SK-N-SH (cell line): ENCODE data around the gene GPR87. TPM values are rescaled to one million over a fixed set of nuclear protein-coding genes. Genes with fewer than 3 reads are reported as not detected.

Source experiments
- CTCF ChIA-PET: fragments of 300-600, 350-600 bp; formaldehyde crosslinking; extraction: SDS; loops from one replicate; lab custom pipeline; 2021; lab: Yijun Ruan, JAX
- POLR2A ChIA-PET: fragments of 350-600 bp; sonication (Branson Sonifier 250); formaldehyde crosslinking; extraction: SDS; loops from one replicate; lab custom pipeline; 2020; ENCODE audit warnings: antibody characterized with exemption, inconsistent platforms; lab: Yijun Ruan, JAX
- DNase-seq: peaks from one replicate; pipeline ENCODE4 v3.0.0; 2012
- H2AFZ ChIP-seq: fragments of 200-600 bp; sonication (generic); 2 replicates; pipeline ENCODE4 v1.8.1; 2016; ENCODE audit warnings: antibody characterized with exemption, mild to moderate bottlenecking, low read depth
- H3F3A ChIP-seq: fragments of 200-600 bp; sonication (generic); replicated peaks from 2 replicates; pipeline ENCODE3; 2016; ENCODE audit warnings: antibody characterized with exemption, mild to moderate bottlenecking; ENCODE audit not compliant: insufficient read depth
- H3K27ac ChIP-seq, 2 experiments: fragments of 200-500 bp in 1 of 2; fragments of 200-600 bp in 1 of 2; sonication (Bioruptor generic) in 1 of 2; sonication (generic), shearing (Covaris generic) in 1 of 2; 2 replicates each; pipeline versions ENCODE4 v1.5.1 to v1.6.1; 2014 to 2016; ENCODE audit warnings: low read depth in 2 of 2, inconsistent platforms in 1 of 2, low read length in 1 of 2, mild to moderate bottlenecking in 1 of 2, mixed read lengths in 1 of 2
- H3K27me3 ChIP-seq: fragments of 200-600 bp; sonication (generic), shearing (Covaris generic); 2 replicates; pipeline ENCODE4 v1.6.1; 2016; ENCODE audit warnings: mixed run types; ENCODE audit not compliant: insufficient read depth
- H3K36me3 ChIP-seq, 2 experiments: fragments of 200-500 bp in 1 of 2; fragments of 200-600 bp in 1 of 2; sonication (Bioruptor generic) in 1 of 2; sonication (generic) in 1 of 2; replicated peaks in 1 of 2; 2 replicates each; pipeline versions ENCODE3 to v1.5.1; 2014 to 2016; ENCODE audit warnings: low read length in 1 of 2, mild to moderate bottlenecking in 1 of 2; ENCODE audit not compliant: insufficient read depth in 2 of 2, control insufficient read depth in 1 of 2
- H3K4me1 ChIP-seq, 2 experiments: fragments of 200-500 bp in 1 of 2; fragments of 200-600 bp in 1 of 2; sonication (Bioruptor generic) in 1 of 2; sonication (generic), shearing (Covaris generic) in 1 of 2; 2 replicates each; pipeline versions ENCODE4 v1.5.1 to v1.6.1; 2014 to 2016; ENCODE audit warnings: low read depth in 1 of 2, low read length in 1 of 2, mixed run types in 1 of 2; ENCODE audit not compliant: insufficient read depth in 2 of 2, control insufficient read depth in 1 of 2
- H3K4me2 ChIP-seq: fragments of 200-600 bp; sonication (generic), shearing (Covaris generic); 2 replicates; pipeline ENCODE4 v1.6.1; 2017; ENCODE audit warnings: mixed run types
- H3K4me3 ChIP-seq, 2 experiments: fragments of 200-500 bp in 1 of 2; fragments of 200-600 bp in 1 of 2; sonication (Bioruptor generic) in 1 of 2; sonication (generic), shearing (Covaris generic) in 1 of 2; 2 replicates each; pipeline versions ENCODE4 v1.5.1 to v1.8.1; 2014 to 2016; ENCODE audit warnings: low read depth in 2 of 2, inconsistent platforms in 1 of 2, low read length in 1 of 2, mild to moderate bottlenecking in 1 of 2, mixed read lengths in 1 of 2, moderate library complexity in 1 of 2
- H3K79me2 ChIP-seq: fragments of 200-600 bp; sonication (generic); 2 replicates; pipeline ENCODE4 v1.8.1; 2017; ENCODE audit warnings: mild to moderate bottlenecking; ENCODE audit not compliant: insufficient read depth
- H3K9ac ChIP-seq: fragments of 200-600 bp; sonication (generic); 2 replicates; pipeline ENCODE4 v1.6.1; 2017; ENCODE audit warnings: mixed run types
- H3K9me2 ChIP-seq: fragments of 200-600 bp; sonication (generic); 2 replicates; pipeline ENCODE4 v1.6.1; 2017; ENCODE audit warnings: mixed run types
- H3K9me3 ChIP-seq: fragments of 200-600 bp; sonication (generic); 2 replicates; pipeline ENCODE4 v1.6.1; 2017; ENCODE audit warnings: mixed run types, mild to moderate bottlenecking, moderate library complexity
- H4K20me1 ChIP-seq: fragments of 200-600 bp; sonication (generic); 2 replicates; pipeline ENCODE4 v1.6.1; 2017; ENCODE audit warnings: mild to moderate bottlenecking, mixed run types; ENCODE audit not compliant: insufficient read depth
- CHD2 ChIP-seq: fragments of 150-350 bp; IDR thresholded peaks from 2 replicates; pipeline ENCODE4 v1.6.1; 2018; ENCODE audit warnings: low read length; ENCODE audit not compliant: partially characterized antibody
- ELF1 ChIP-seq: IDR thresholded peaks from 2 replicates; pipeline ENCODE4 v1.4.0; 2012
- EZH2phosphoT487 ChIP-seq: fragments of 200-600 bp; sonication (generic); IDR thresholded peaks from 2 replicates; pipeline ENCODE4 v1.6.1; 2017; ENCODE audit warnings: low read depth, mixed run types, mild to moderate bottlenecking, antibody characterized with exemption, moderate library complexity, borderline replicate concordance
- FOSL2 ChIP-seq: IDR thresholded peaks from 2 replicates; pipeline ENCODE4 v1.4.0; 2012; ENCODE audit warnings: low read depth, mild to moderate bottlenecking, moderate library complexity, borderline replicate concordance
- GABPA ChIP-seq: IDR thresholded peaks from 2 replicates; pipeline ENCODE4 v1.4.0; 2012; ENCODE audit warnings: low read depth, mild to moderate bottlenecking
- GATA2 ChIP-seq: sonication (generic); formaldehyde crosslinking; IDR thresholded peaks from 2 replicates; pipeline ENCODE4 v1.5.0; 2020; ENCODE audit warnings: mild to moderate bottlenecking, missing genetic modification reagents
- JUND ChIP-seq: IDR thresholded peaks from 2 replicates; pipeline ENCODE4 v1.4.0; 2012
- MEF2A ChIP-seq: IDR thresholded peaks from 2 replicates; pipeline ENCODE4 v1.4.0; 2012; ENCODE audit warnings: low read depth, borderline replicate concordance
- NRF1 ChIP-seq: IDR thresholded peaks from 2 replicates; pipeline ENCODE4 v1.6.1; 2012; ENCODE audit warnings: low read depth, mild to moderate bottlenecking, low read length
- RAD21 ChIP-seq: IDR thresholded peaks from 2 replicates; pipeline ENCODE4 v1.6.1; 2012; ENCODE audit warnings: mild to moderate bottlenecking, low read length
- RCOR1 ChIP-seq: fragments of 150-350 bp; IDR thresholded peaks from 2 replicates; pipeline ENCODE4 v1.6.1; 2017; ENCODE audit warnings: antibody characterized with exemption, low read length
- RXRA ChIP-seq: IDR thresholded peaks from 2 replicates; pipeline ENCODE4 v1.4.0; 2012; ENCODE audit warnings: low read depth, mild to moderate bottlenecking, borderline replicate concordance
- SIN3A ChIP-seq: IDR thresholded peaks from 2 replicates; pipeline ENCODE4 v1.6.1; 2012; ENCODE audit warnings: low read depth, mild to moderate bottlenecking, low read length, moderate library complexity, borderline replicate concordance
- SMC3 ChIP-seq: IDR thresholded peaks from 2 replicates; pipeline ENCODE4 v1.6.1; 2012; ENCODE audit warnings: low read depth, low read length, improper control_type of control experiment
- TAF1 ChIP-seq: IDR thresholded peaks from 2 replicates; pipeline ENCODE4 v1.6.1; 2012; ENCODE audit warnings: low read depth, mild to moderate bottlenecking, low read length, moderate library complexity, borderline replicate concordance
- TCF12 ChIP-seq: IDR thresholded peaks from 2 replicates; pipeline ENCODE4 v1.4.0; 2012
- WGBS: methylation state at CpG from one replicate; pipeline ENCODE4 v1.1.6; 2017; ENCODE audit warnings: low lambda C conversion rate; 5-methylcytosine and 5-hydroxymethylcytosine counted together
- polyA plus RNA-seq, 3 experiments: library from polyadenylated mRNA; depleted of rRNA; stranded (reverse); fragments of >200 nt; gene quantifications; 2 replicates each; pipeline ENCODE4 v1.2.3, GENCODE V29; 2012
- TF ChIP-seq, protein P1 (sequence below): fragments of 200-600 bp; sonication (generic); IDR thresholded peaks from 2 replicates; pipeline ENCODE4 v1.6.1; 2017; ENCODE audit warnings: antibody characterized with exemption, mild to moderate bottlenecking, moderate library complexity
- TF ChIP-seq, protein P2 (sequence below): fragments of 150-350 bp; IDR thresholded peaks from 2 replicates; pipeline ENCODE4 v1.6.1; 2017; ENCODE audit warnings: antibody characterized with exemption, low read length, low read depth, borderline replicate concordance

Gene GPR87
- polyA plus RNA-seq, 1 of the 3 experiments (the other 2 are of a cell fraction) = 2.3 TPM

DNA sequence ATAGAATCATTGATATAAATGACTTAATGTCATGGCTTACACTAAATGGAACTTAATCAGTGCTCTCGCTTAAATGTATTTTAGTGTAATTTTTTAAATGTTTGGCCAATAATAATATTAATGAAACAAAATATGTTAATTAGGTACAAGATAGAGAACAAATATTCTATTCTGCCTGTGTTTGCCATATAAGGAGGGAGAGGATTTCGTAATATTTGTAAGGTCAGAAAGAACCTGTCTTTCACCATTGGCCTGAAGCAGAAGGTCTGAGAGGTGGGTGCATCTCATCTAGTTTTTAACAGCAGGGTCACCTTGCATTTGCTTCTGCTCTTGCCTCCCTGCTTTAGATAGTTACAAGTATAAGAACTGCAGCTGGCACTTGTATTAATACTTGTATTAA, 2.5 kb downstream of the GPR87 start:
- Histone ChIP-seq H3K36me3 (no peaks in the 10 kb centered on the region), H3K9ac (no peak overlapping the region), H3K4me2 (no peak overlapping the region), H3K9me3 (no peaks in the 10 kb centered on the region; the same call in 1 of the 2 replicates), H3F3A (no peaks in the 10 kb centered on the region), H3K4me1 (peaks cover 0 to 9% of the 10 kb centered on the region in 2 experiments; a peak in 2 of 4 replicates), H3K79me2 (no peaks in the 10 kb centered on the region), H3K9me2 (no peaks in the 10 kb centered on the region), H3K4me3 (no peak overlapping the region), H3K27me3 (no peaks in the 10 kb centered on the region), H2AFZ (no peak overlapping the region), H4K20me1 (no peaks in the 10 kb centered on the region), H3K27ac (no peak overlapping the region)
- ChIA-PET POLR2A (no interaction called here), CTCF (interaction anchor here (0.7 kb wide), 1 partner anchor 14 kb away, joined by 3 read pairs; no protein-coding TSS in a partner anchor)
- WGBS = 67% methylated on average over 2 of the region's 2 CpGs
- no peak for DNase-seq
- TF ChIP-seq TCF12 (no peak), TAF1 (no peak), GABPA (no peak), GATA2 (CRISPR knock-in tag) (no peak), RXRA (no peak), RAD21 (no peak), RCOR1 (no peak), EZH2phosphoT487 (no peak), SIN3A (no peak), SMC3 (no peak), MEF2A (no peak), NRF1 (no peak)

DNA sequence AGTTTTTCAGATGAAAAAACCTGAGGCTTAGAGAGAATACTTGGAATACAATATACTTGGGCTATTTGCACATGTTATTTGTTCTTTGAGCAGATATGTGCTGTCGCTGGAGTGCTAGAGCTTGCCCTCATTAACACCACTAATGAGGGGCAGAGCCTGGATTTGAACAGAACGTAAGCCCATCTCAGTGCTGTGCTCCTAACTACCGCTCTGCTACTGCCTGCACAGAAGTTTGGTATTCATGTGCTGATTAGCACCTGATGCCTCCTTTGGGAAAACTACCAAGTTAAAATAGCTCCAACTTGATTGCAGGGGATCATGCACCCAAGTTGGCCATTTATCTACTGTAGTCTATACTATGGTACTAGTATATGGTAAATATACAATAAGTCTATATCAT, 3.6 kb downstream of the GPR87 start:
- ChIA-PET POLR2A (no interaction called here), CTCF (interaction anchor here (0.9 kb wide), 1 partner anchor 16 kb away, joined by 3 read pairs; no protein-coding TSS in a partner anchor)

More for the DNA sequence above, 3.6 kb downstream of the GPR87 start:
- DNase-seq = no peak
- Histone ChIP-seq H4K20me1 (no peaks in the 10 kb centered on the region), H3K27me3 (no peaks in the 10 kb centered on the region), H3K4me3 (no peak overlapping the region), H3K36me3 (no peaks in the 10 kb centered on the region), H3K4me2 (no peak overlapping the region), H2AFZ (no peak overlapping the region), H3F3A (no peaks in the 10 kb centered on the region), H3K9me2 (no peaks in the 10 kb centered on the region), H3K4me1 (no peaks in the 10 kb centered on the region; a peak in 1 of 4 replicates), H3K27ac (no peak overlapping the region), H3K79me2 (no peaks in the 10 kb centered on the region), H3K9ac (no peak overlapping the region), H3K9me3 (no peaks in the 10 kb centered on the region; the same call in 1 of the 2 replicates)
- no peak for TF ChIP-seq CHD2
- no peak for TF ChIP-seq JUND
- no peak for TF ChIP-seq SMC3
- TF ChIP-seq GABPA = no peak
- TF ChIP-seq, protein P1, sequence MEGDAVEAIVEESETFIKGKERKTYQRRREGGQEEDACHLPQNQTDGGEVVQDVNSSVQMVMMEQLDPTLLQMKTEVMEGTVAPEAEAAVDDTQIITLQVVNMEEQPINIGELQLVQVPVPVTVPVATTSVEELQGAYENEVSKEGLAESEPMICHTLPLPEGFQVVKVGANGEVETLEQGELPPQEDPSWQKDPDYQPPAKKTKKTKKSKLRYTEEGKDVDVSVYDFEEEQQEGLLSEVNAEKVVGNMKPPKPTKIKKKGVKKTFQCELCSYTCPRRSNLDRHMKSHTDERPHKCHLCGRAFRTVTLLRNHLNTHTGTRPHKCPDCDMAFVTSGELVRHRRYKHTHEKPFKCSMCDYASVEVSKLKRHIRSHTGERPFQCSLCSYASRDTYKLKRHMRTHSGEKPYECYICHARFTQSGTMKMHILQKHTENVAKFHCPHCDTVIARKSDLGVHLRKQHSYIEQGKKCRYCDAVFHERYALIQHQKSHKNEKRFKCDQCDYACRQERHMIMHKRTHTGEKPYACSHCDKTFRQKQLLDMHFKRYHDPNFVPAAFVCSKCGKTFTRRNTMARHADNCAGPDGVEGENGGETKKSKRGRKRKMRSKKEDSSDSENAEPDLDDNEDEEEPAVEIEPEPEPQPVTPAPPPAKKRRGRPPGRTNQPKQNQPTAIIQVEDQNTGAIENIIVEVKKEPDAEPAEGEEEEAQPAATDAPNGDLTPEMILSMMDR = no peak
- TF ChIP-seq RXRA = no peak
- no peak for TF ChIP-seq NRF1
- TF ChIP-seq ELF1 = no peak
- TF ChIP-seq, protein P2, sequence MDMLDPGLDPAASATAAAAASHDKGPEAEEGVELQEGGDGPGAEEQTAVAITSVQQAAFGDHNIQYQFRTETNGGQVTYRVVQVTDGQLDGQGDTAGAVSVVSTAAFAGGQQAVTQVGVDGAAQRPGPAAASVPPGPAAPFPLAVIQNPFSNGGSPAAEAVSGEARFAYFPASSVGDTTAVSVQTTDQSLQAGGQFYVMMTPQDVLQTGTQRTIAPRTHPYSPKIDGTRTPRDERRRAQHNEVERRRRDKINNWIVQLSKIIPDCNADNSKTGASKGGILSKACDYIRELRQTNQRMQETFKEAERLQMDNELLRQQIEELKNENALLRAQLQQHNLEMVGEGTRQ = no peak
- no peak for TF ChIP-seq FOSL2
- WGBS = 58% methylated on average over 3 of the region's 3 CpGs
